ENCODE measurements around the gene ZNF280A.
"Not testable (repeated sequence)": the region's sequence is repeated elsewhere in the genome, so short reads cannot be mapped to it uniquely, and the experiment has no call there.

ZNF280A gene

GRCh38 chr22:22520667-22521602 lies 865 bp upstream of the ZNF280A start:
- Histone ChIP-seq H3K36me3 (no peaks in the 10 kb centered on the region), H3K9me3 (no peaks in the 10 kb centered on the region), H3K4me1 (no peaks in the 10 kb centered on the region), H3K27me3 (peaks cover 20% of the 10 kb centered on the region), H3K4me3 (ENCODE audit: low read depth, low read length) (no peak overlapping the region)
- no peak for TF ChIP-seq CTCF (IDR thresholded peaks at IDR 0.05; ENCODE audit: low read depth, low read length)
- no peak for DNase-seq

- H3K27me3 ChIP-seq = peaks cover 15% of the 10 kb centered on the region
- DNase-seq = no peak
- no peak for TF ChIP-seq CTCF (IDR thresholded peaks at IDR 0.05; ENCODE audit: low read depth, low read length)
- H3K4me3 ChIP-seq (ENCODE audit: low read depth, low read length) = no peak overlapping the region
- H3K36me3 ChIP-seq = no peaks in the 10 kb centered on the region
- no peaks in the 10 kb centered on the region for H3K9me3 ChIP-seq
- H3K4me1 ChIP-seq = no peaks in the 10 kb centered on the region
Measured at GRCh38 chr22:22519591-22519990, 479 bp downstream of the ZNF280A start.

- Histone ChIP-seq H3K4me1 (no peaks in the 10 kb centered on the region), H3K9me3 (no peaks in the 10 kb centered on the region), H3K27me3 (peaks cover 23% of the 10 kb centered on the region), H3K4me3 (ENCODE audit: low read depth, low read length) (no peak overlapping the region), H3K36me3 (no peaks in the 10 kb centered on the region)
- no peak for TF ChIP-seq CTCF (IDR thresholded peaks at IDR 0.05; ENCODE audit: low read depth, low read length)
- DNase-seq = no peak
Measured at GRCh38 chr22:22516992-22517391, 3.1 kb downstream of the ZNF280A start.

- Histone ChIP-seq H3K9me3 (no peaks in the 10 kb centered on the region), H3K4me3 (ENCODE audit: low read depth, low read length) (no peak overlapping the region), H3K36me3 (no peaks in the 10 kb centered on the region), H3K27me3 (peaks cover 25% of the 10 kb centered on the region), H3K4me1 (no peaks in the 10 kb centered on the region)
- DNase-seq = no peak
- TF ChIP-seq CTCF (IDR thresholded peaks at IDR 0.05; ENCODE audit: low read depth, low read length) = no peak
Measured at GRCh38 chr22:22515890-22516289, 4.2 kb downstream of the ZNF280A start.

- not testable (repeated sequence) for DNase-seq; H3K36me3 ChIP-seq; H3K4me3 ChIP-seq (ENCODE audit: low read depth, low read length); H3K9me3 ChIP-seq; H3K4me1 ChIP-seq
- peaks cover 21% of the 10 kb centered on the region for H3K27me3 ChIP-seq
Measured at GRCh38 chr22:22514431-22514830, 5.6 kb downstream of the ZNF280A start.

- Histone ChIP-seq H3K4me3 (ENCODE audit: low read depth, low read length) (no peak overlapping the region), H3K36me3 (no peaks in the 10 kb centered on the region), H3K27me3 (peaks cover 21% of the 10 kb centered on the region), H3K4me1 (no peaks in the 10 kb centered on the region), H3K9me3 (no peaks in the 10 kb centered on the region)
- no peak for DNase-seq
- TF ChIP-seq CTCF (IDR thresholded peaks at IDR 0.05; ENCODE audit: low read depth, low read length) = no peak
Measured at GRCh38 chr22:22513619-22514018, 6.5 kb downstream of the ZNF280A start.

All from BE2C (cell line).